ENCODE results near the gene GAS7. TPM values are rescaled to one million over a fixed set of nuclear protein-coding genes. Genes with fewer than 3 reads are reported as not detected.

Gene GAS7
- total and polyA plus RNA-seq, 2 experiments from 2014 or later, result 25.8 to 27.3 TPM

DNA sequence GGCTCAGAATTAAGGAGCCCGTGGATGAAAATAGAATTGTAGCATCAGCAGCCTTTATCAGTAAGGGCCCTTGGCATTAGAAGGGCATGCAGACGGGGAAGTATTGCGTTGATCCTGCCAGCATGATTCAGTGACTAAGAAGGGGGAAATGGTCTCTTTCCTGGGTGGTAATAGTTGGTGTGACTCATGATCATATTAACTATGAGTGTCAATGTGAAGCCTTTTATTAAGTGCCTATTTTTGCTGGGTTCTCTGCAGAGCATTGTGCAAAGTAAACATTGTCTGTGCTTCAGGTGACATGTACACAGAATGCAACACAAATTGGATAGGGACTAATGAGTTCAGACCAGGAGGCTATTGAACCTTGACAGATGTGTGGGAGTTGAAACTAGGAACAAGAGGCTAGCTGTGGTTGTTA, 317.8 kb downstream of the GAS7 start:
- Histone ChIP-seq H3K4me1 (ENCODE audit: insufficient read depth) (peaks cover 2% of the 10 kb centered on the region), H2AFZ (no peak overlapping the region), H3K27ac (no peak overlapping the region), H4K20me1 (ENCODE audit: insufficient read depth, poor library complexity, severe bottlenecking) (no peaks in the 10 kb centered on the region), H3K27me3 (no peaks in the 10 kb centered on the region), H3K9me2 (replicated peaks; ENCODE audit: insufficient read depth) (no peaks in the 10 kb centered on the region), H3K9me3 (ENCODE audit: low read depth) (peaks cover 8% of the 10 kb centered on the region), H3K4me2 (no peak overlapping the region), H3K36me3 (replicated peaks; ENCODE audit: insufficient read depth, low read depth) (no peaks in the 10 kb centered on the region), H3K79me2 (no peaks in the 10 kb centered on the region), H3K4me3 (no peak overlapping the region)
- 91% methylated on average over 3 of the region's 3 CpGs for WGBS (ENCODE audit: low lambda C conversion rate, missing lambda C conversion rate)
- TF ChIP-seq EZH2 (IDR thresholded peaks at IDR 0.05; ENCODE audit: borderline replicate concordance) (no peak), EZH2phosphoT487 (IDR thresholded peaks at IDR 0.05; ENCODE audit: low read depth, severe bottlenecking, unreplicated experiment) (no peak)
- TF ChIP-seq, protein P1, sequence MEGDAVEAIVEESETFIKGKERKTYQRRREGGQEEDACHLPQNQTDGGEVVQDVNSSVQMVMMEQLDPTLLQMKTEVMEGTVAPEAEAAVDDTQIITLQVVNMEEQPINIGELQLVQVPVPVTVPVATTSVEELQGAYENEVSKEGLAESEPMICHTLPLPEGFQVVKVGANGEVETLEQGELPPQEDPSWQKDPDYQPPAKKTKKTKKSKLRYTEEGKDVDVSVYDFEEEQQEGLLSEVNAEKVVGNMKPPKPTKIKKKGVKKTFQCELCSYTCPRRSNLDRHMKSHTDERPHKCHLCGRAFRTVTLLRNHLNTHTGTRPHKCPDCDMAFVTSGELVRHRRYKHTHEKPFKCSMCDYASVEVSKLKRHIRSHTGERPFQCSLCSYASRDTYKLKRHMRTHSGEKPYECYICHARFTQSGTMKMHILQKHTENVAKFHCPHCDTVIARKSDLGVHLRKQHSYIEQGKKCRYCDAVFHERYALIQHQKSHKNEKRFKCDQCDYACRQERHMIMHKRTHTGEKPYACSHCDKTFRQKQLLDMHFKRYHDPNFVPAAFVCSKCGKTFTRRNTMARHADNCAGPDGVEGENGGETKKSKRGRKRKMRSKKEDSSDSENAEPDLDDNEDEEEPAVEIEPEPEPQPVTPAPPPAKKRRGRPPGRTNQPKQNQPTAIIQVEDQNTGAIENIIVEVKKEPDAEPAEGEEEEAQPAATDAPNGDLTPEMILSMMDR (IDR thresholded peaks at IDR 0.05; ENCODE audit: poor library complexity), result no peak
- no peak for DNase-seq (ENCODE audit: low spot score)

DNA sequence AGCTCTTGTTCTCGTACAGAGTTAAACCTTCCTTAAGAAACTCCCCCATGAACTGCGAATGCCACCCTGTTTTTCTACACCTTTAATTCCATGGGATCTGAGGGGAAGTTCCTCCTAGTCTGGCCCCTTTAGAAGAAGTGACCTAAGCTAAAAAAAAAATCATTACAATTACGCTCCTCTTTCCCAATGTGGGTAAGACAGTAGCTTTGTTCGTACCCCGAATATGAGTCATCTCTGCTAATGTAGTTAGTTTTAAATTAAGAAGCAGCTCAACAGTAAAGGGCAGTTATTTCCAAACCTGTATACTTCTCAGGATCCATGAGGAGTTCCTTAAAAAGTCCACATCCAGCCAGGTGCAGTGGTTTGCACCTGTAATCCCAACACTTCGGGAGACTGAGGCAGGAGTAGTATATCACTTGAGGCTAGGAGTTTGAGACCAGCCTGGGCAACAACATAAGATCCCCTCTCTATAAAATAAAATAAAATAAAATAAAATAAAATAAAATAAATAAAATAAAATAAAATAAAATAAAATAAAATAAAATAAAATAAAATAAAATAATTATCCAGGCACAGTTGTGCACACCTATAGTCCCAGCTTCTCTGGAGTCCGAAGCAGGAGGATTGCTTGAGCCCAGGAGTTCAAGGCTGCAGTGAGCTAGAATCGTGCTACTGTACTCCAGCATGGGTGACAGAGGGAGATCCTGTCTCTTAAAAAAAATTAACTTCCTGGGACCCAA, 319.4 kb downstream of the GAS7 start:
- Histone ChIP-seq H3K27ac (no peak overlapping the region), H3K4me2 (no peak overlapping the region), H3K9me3 (ENCODE audit: low read depth) (peaks cover 7% of the 10 kb centered on the region), H3K4me3 (no peak overlapping the region), H3K36me3 (replicated peaks; ENCODE audit: insufficient read depth, low read depth) (no peaks in the 10 kb centered on the region), H4K20me1 (ENCODE audit: insufficient read depth, poor library complexity, severe bottlenecking) (no peaks in the 10 kb centered on the region), H2AFZ (no peak overlapping the region), H3K79me2 (no peaks in the 10 kb centered on the region), H3K4me1 (ENCODE audit: insufficient read depth) (peaks cover 8% of the 10 kb centered on the region), H3K27me3 (no peaks in the 10 kb centered on the region), H3K9me2 (replicated peaks; ENCODE audit: insufficient read depth) (no peaks in the 10 kb centered on the region)
- no peak for DNase-seq (ENCODE audit: low spot score)
- WGBS (ENCODE audit: low lambda C conversion rate, missing lambda C conversion rate), result 90% methylated on average over 8 of the region's 8 CpGs
- TF ChIP-seq EZH2phosphoT487 (IDR thresholded peaks at IDR 0.05; ENCODE audit: low read depth, severe bottlenecking, unreplicated experiment) (no peak), EZH2 (IDR thresholded peaks at IDR 0.05; ENCODE audit: borderline replicate concordance) (no peak)
- TF ChIP-seq, protein P1 (IDR thresholded peaks at IDR 0.05; ENCODE audit: poor library complexity), result no peak

DNA sequence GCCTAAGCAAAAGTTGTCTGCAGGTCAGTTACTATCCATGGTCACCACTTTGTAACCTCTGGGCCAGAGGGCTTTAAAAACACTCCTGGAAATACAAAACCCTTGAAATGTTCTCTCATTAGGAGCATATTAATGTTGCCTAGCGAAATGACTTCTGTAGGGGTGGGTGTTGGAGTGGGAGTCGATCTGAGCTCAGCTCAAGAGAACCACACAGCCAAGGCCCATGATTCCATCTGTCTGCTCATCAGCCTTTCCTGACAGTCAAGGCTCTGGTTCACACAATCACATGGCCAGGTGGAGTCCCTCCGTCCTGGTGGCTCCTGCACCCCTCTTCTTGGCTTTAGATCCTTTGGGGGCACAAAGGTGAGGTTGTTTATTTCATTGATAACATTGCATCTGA, 320.1 kb downstream of the GAS7 start:
- Histone ChIP-seq H4K20me1 (ENCODE audit: insufficient read depth, poor library complexity, severe bottlenecking) (no peaks in the 10 kb centered on the region), H3K27me3 (no peaks in the 10 kb centered on the region), H3K36me3 (replicated peaks; ENCODE audit: insufficient read depth, low read depth) (no peaks in the 10 kb centered on the region), H3K4me2 (no peak overlapping the region), H3K9me3 (ENCODE audit: low read depth) (peaks cover 1% of the 10 kb centered on the region), H3K9me2 (replicated peaks; ENCODE audit: insufficient read depth) (no peaks in the 10 kb centered on the region), H3K4me3 (no peak overlapping the region), H3K27ac (no peak overlapping the region), H3K79me2 (no peaks in the 10 kb centered on the region), H3K4me1 (ENCODE audit: insufficient read depth) (peaks cover 8% of the 10 kb centered on the region), H2AFZ (no peak overlapping the region)
- no peak for DNase-seq (ENCODE audit: low spot score)
- WGBS (ENCODE audit: low lambda C conversion rate, missing lambda C conversion rate), result 86% methylated on average over 3 of the region's 3 CpGs
- TF ChIP-seq EZH2phosphoT487 (IDR thresholded peaks at IDR 0.05; ENCODE audit: low read depth, severe bottlenecking, unreplicated experiment), result no peak
- no peak for TF ChIP-seq EZH2 (IDR thresholded peaks at IDR 0.05; ENCODE audit: borderline replicate concordance)
- TF ChIP-seq, protein P1 (IDR thresholded peaks at IDR 0.05; ENCODE audit: poor library complexity), result no peak
